ENCODE data around the gene WWOX. TPM values are rescaled to one million over a fixed set of nuclear protein-coding genes. Genes with fewer than 3 reads are reported as not detected.

Gene WWOX
- total and polyA plus RNA-seq, 2 of the 8 experiments (the other 6 are each of a cell fraction or from before 2014, with no cell fraction given) = 5.4 to 16.7 TPM

- H2BK120ac ChIP-seq (replicated peaks; ENCODE audit: low read depth, low read length) = no peak overlapping the region
- no peak overlapping the region for H2AK5ac ChIP-seq (ENCODE audit: low read depth, low read length)
- no peak overlapping the region for H3K4ac ChIP-seq (replicated peaks; ENCODE audit: insufficient read length, low read depth, low read length)
- peaks cover 14 to 15% of the 10 kb centered on the region in 2 experiments for H3K9me3 ChIP-seq (ENCODE audit: insufficient read depth in 2 of 2, low read depth in 1 of 2, low read length in 1 of 2)
- no peaks in the 10 kb centered on the region for H3K79me1 ChIP-seq (ENCODE audit: low read depth, low read length)
- H4K8ac ChIP-seq (ENCODE audit: extremely low read depth, insufficient read depth, low read length) = no peak overlapping the region
- WGBS, 2 experiments (ENCODE audit: extremely low coverage in 1 of 2, insufficient coverage in 1 of 2, insufficient read length in 1 of 2, insufficient replicate concordance in 2 of 2, low coverage in 1 of 2, low lambda C conversion rate in 2 of 2, missing lambda C conversion rate in 1 of 2) = 93% methylated on average over 4 of the region's 4 CpGs; no CpG with 5 or more reads in 1 of the 2 experiments
- H4K91ac ChIP-seq (replicated peaks; ENCODE audit: insufficient read length, low read length) = no peak overlapping the region
- H3K27me3 ChIP-seq (replicated peaks in 1 of 4; ENCODE audit: control insufficient read depth in 3 of 4, extremely low read depth in 1 of 4, insufficient read depth in 3 of 4, low read length in 3 of 4) = no peaks in the 10 kb centered on the region
- no peaks in the 10 kb centered on the region for H3K79me2 ChIP-seq (ENCODE audit: control insufficient read depth in 1 of 2, insufficient read depth in 2 of 2, low read length in 2 of 2)
- H3K23me2 ChIP-seq (ENCODE audit: low read depth, low read length) = no peaks in the 10 kb centered on the region; the same call in 1 of the 2 replicates
- peaks cover 0 to 4% (median 0%) of the 10 kb centered on the region in 4 experiments; a peak in 3 of 8 replicates for H3K36me3 ChIP-seq (ENCODE audit: control insufficient read depth in 2 of 4, insufficient read depth in 4 of 4, low read length in 3 of 4)
- H3K4me1 ChIP-seq (replicated peaks in 1 of 4; ENCODE audit: control insufficient read depth in 3 of 4, insufficient read depth in 4 of 4, low read length in 3 of 4) = no peaks in the 10 kb centered on the region; a peak in 1 of 7 replicates
- H3K4me2 ChIP-seq (ENCODE audit: insufficient read depth in 1 of 2, low read depth in 2 of 2, low read length in 2 of 2) = no peak overlapping the region
- H2AFZ ChIP-seq (ENCODE audit: low read length) = no peak overlapping the region
- H3K14ac ChIP-seq (ENCODE audit: insufficient read length) = no peak overlapping the region
- H2BK15ac ChIP-seq (ENCODE audit: low read length) = no peak overlapping the region
- no peak overlapping the region for H3K4me3 ChIP-seq (ENCODE audit: extremely low read depth in 1 of 4, insufficient read depth in 2 of 4, low read depth in 3 of 4, low read length in 4 of 4)
- H3K23ac ChIP-seq (ENCODE audit: insufficient read length) = no peak overlapping the region
- no peak overlapping the region for H3K27ac ChIP-seq (ENCODE audit: low read depth, low read length)
- no peak overlapping the region for H3K56ac ChIP-seq (replicated peaks; ENCODE audit: insufficient read length, low read depth, low read length)
- H2BK12ac ChIP-seq (ENCODE audit: low read depth, low read length) = no peak overlapping the region
- POLR2A ChIA-PET (ENCODE audit: partially characterized antibody) = no interaction called here
- H2BK20ac ChIP-seq (ENCODE audit: low read length) = no peak overlapping the region
- CTCF ChIA-PET (ENCODE audit: partially characterized antibody) = interaction anchor here (0.7 to 1.9 kb wide), 14 partner anchors 10 to 1912 kb away, joined by 3 to 6 read pairs (median 3); no protein-coding TSS in a partner anchor
- no peak overlapping the region for H3K18ac ChIP-seq (ENCODE audit: extremely low read depth, low read length)
- no peak for DNase-seq (ENCODE audit: low read depth in 1 of 2, low spot score in 2 of 2)
- no peaks in the 10 kb centered on the region for H4K20me1 ChIP-seq (replicated peaks in 1 of 2; ENCODE audit: control insufficient read depth in 1 of 2, insufficient read depth in 2 of 2, low read length in 2 of 2)
- FAIRE-seq = no peak
- H2BK5ac ChIP-seq (ENCODE audit: low read depth, low read length) = no peak overlapping the region
- H3K9ac ChIP-seq (replicated peaks in 1 of 4; ENCODE audit: extremely low read depth in 1 of 4, low read depth in 3 of 4, low read length in 3 of 4) = no peak overlapping the region
- H4K5ac ChIP-seq (ENCODE audit: insufficient read length, low read depth, low read length) = no peak overlapping the region
Observed at GRCh38 chr16:78396673-78397072, 297.2 kb downstream of the WWOX start.

Data from H1 (cell line).